H1 (cell line): Measurements from ENCODE around the gene CBLB. TPM values are rescaled to one million over a fixed set of nuclear protein-coding genes. Genes with fewer than 3 reads are reported as not detected.

Experiments
- CTCF ChIA-PET: fragments of 300-600 bp; sonication (Branson Sonifier 250); formaldehyde crosslinking; loops from one replicate; lab custom pipeline; 2021; ENCODE audit not compliant: partially characterized antibody; lab: Charles Lee
- POLR2A ChIA-PET: fragments of 300-600 bp; sonication (Branson Sonifier 250); formaldehyde crosslinking; loops from one replicate; lab custom pipeline; 2021; ENCODE audit warnings: inconsistent platforms; ENCODE audit not compliant: partially characterized antibody; lab: Charles Lee
- DNase-seq, 2 experiments: peaks; one replicate each; pipeline versions ENCODE4 v3.0.0 to v3.0.0-alpha.2; 2010 to 2022; ENCODE audit warnings: low spot score in 2 of 2, low read depth in 1 of 2, mixed read lengths in 1 of 2
- FAIRE-seq: peaks from 2 replicates; lab custom pipeline; 2011; peaks lifted over from hg19 to GRCh38; lab: Jason Lieb, UNC
- H2AFZ ChIP-seq: 2 replicates; pipeline ENCODE4 v1.8.1; 2012; ENCODE audit warnings: low read length, inconsistent platforms
- H2AK5ac ChIP-seq: 2 replicates; pipeline ENCODE4 v1.6.1; 2013; ENCODE audit warnings: low read depth, low read length
- H2BK120ac ChIP-seq: replicated peaks from 2 replicates; pipeline ENCODE3; 2013; ENCODE audit warnings: low read depth, low read length, inconsistent platforms
- H2BK12ac ChIP-seq: 2 replicates; pipeline ENCODE4 v1.6.1; 2013; ENCODE audit warnings: low read depth, low read length
- H2BK15ac ChIP-seq: 2 replicates; pipeline ENCODE4 v1.6.1; 2013; ENCODE audit warnings: low read length
- H2BK20ac ChIP-seq: 2 replicates; pipeline ENCODE4 v1.6.1; 2013; ENCODE audit warnings: low read length
- H2BK5ac ChIP-seq: 2 replicates; pipeline ENCODE4 v1.6.1; 2013; ENCODE audit warnings: low read depth, low read length
- H3K14ac ChIP-seq: 2 replicates; pipeline ENCODE4 v1.6.1; 2013; ENCODE audit warnings: inconsistent platforms; ENCODE audit not compliant: insufficient read length
- H3K18ac ChIP-seq: 2 replicates; pipeline ENCODE4 v1.6.1; 2013; ENCODE audit warnings: low read length; ENCODE audit errors: extremely low read depth
- H3K23ac ChIP-seq: 2 replicates; pipeline ENCODE4 v1.6.1; 2013; ENCODE audit warnings: inconsistent platforms; ENCODE audit not compliant: insufficient read length
- H3K23me2 ChIP-seq: 2 replicates; pipeline ENCODE4 v1.6.1; 2013; ENCODE audit warnings: low read depth, low read length
- H3K27ac ChIP-seq: 2 replicates; pipeline ENCODE4 v1.6.1; 2011; ENCODE audit warnings: low read depth, low read length, inconsistent platforms
- H3K27me3 ChIP-seq, 4 experiments: replicated peaks in 1 of 4; 1 replicate in 1 of 4; 2 replicates in 3 of 4; pipeline versions ENCODE4 v1.6.1 to v1.8.1; 2011 to 2013; ENCODE audit warnings: low read length in 3 of 4, mild to moderate bottlenecking in 3 of 4, inconsistent platforms in 2 of 4, mixed read lengths in 2 of 4, moderate library complexity in 1 of 4; ENCODE audit not compliant: control insufficient read depth in 3 of 4, insufficient read depth in 3 of 4; ENCODE audit errors: extremely low read depth in 1 of 4
- H3K36me3 ChIP-seq, 4 experiments: 2 replicates each; pipeline versions ENCODE4 v1.6.1 to v1.8.1; 2011 to 2013; ENCODE audit warnings: mild to moderate bottlenecking in 4 of 4, low read length in 3 of 4, moderate library complexity in 2 of 4, control low read depth in 1 of 4, inconsistent platforms in 1 of 4; ENCODE audit not compliant: insufficient read depth in 4 of 4, control insufficient read depth in 2 of 4
- H3K4ac ChIP-seq: replicated peaks from 2 replicates; pipeline ENCODE3; 2013; ENCODE audit warnings: low read length, low read depth, mixed read lengths, inconsistent platforms; ENCODE audit not compliant: insufficient read length
- H3K4me1 ChIP-seq, 4 experiments: replicated peaks in 1 of 4; 1 replicate in 1 of 4; 2 replicates in 3 of 4; pipeline versions ENCODE4 v1.6.1 to v1.8.1; 2011 to 2013; ENCODE audit warnings: low read length in 3 of 4, inconsistent platforms in 2 of 4, mixed read lengths in 1 of 4; ENCODE audit not compliant: insufficient read depth in 4 of 4, control insufficient read depth in 3 of 4
- H3K4me2 ChIP-seq, 2 experiments: 2 replicates each; pipeline versions ENCODE4 v1.6.1 to v1.8.1; 2011 to 2013; ENCODE audit warnings: low read depth in 2 of 2, low read length in 2 of 2, control low read depth in 1 of 2, inconsistent platforms in 1 of 2, mild to moderate bottlenecking in 1 of 2; ENCODE audit not compliant: insufficient read depth in 1 of 2
- H3K4me3 ChIP-seq, 4 experiments: fragments of 200-600, 300-600 bp in 1 of 4; sonication (generic), shearing (Covaris generic), sonication (Bioruptor Twin) in 1 of 4; 2 replicates each; pipeline versions ENCODE4 v1.5.1 to v1.8.1; 2011 to 2016; ENCODE audit warnings: low read length in 4 of 4, low read depth in 3 of 4, control low read depth in 2 of 4, inconsistent platforms in 2 of 4, mild to moderate bottlenecking in 2 of 4, mixed read lengths in 1 of 4, moderate library complexity in 1 of 4; ENCODE audit not compliant: insufficient read depth in 2 of 4; ENCODE audit errors: extremely low read depth in 1 of 4
- H3K56ac ChIP-seq: replicated peaks from 2 replicates; pipeline ENCODE3; 2013; ENCODE audit warnings: low read depth, mild to moderate bottlenecking, mixed read lengths, low read length, inconsistent platforms; ENCODE audit not compliant: insufficient read length
- H3K79me1 ChIP-seq: 2 replicates; pipeline ENCODE4 v1.6.1; 2013; ENCODE audit warnings: low read depth, low read length, control low read depth
- H3K79me2 ChIP-seq, 2 experiments: 2 replicates each; pipeline versions ENCODE4 v1.6.1 to v1.8.1; 2012 to 2013; ENCODE audit warnings: low read length in 2 of 2, mild to moderate bottlenecking in 2 of 2, inconsistent platforms in 1 of 2; ENCODE audit not compliant: insufficient read depth in 2 of 2, control insufficient read depth in 1 of 2
- H3K9ac ChIP-seq, 4 experiments: replicated peaks in 1 of 4; 1 replicate in 1 of 4; 2 replicates in 3 of 4; pipeline versions ENCODE4 v1.6.1 to v1.8.1; 2011 to 2013; ENCODE audit warnings: low read depth in 3 of 4, low read length in 3 of 4, control low read depth in 2 of 4, mild to moderate bottlenecking in 2 of 4, moderate library complexity in 2 of 4, inconsistent platforms in 1 of 4; ENCODE audit errors: extremely low read depth in 1 of 4
- H3K9me3 ChIP-seq, 2 experiments: 2 replicates each; pipeline versions ENCODE4 v1.6.1 to v1.8.1; 2012 to 2013; ENCODE audit warnings: mild to moderate bottlenecking in 2 of 2, moderate library complexity in 2 of 2, control low read depth in 1 of 2, inconsistent platforms in 1 of 2, low read depth in 1 of 2, low read length in 1 of 2, mixed read lengths in 1 of 2; ENCODE audit not compliant: insufficient read depth in 2 of 2
- H4K20me1 ChIP-seq, 2 experiments: replicated peaks in 1 of 2; 2 replicates each; pipeline versions ENCODE3 to v1.8.1; 2011 to 2013; ENCODE audit warnings: inconsistent platforms in 2 of 2, low read length in 2 of 2, mild to moderate bottlenecking in 1 of 2; ENCODE audit not compliant: insufficient read depth in 2 of 2, control insufficient read depth in 1 of 2
- H4K5ac ChIP-seq: 2 replicates; pipeline ENCODE4 v1.6.1; 2013; ENCODE audit warnings: low read length, low read depth, mixed read lengths, inconsistent platforms; ENCODE audit not compliant: insufficient read length
- H4K8ac ChIP-seq: 2 replicates; pipeline ENCODE4 v1.8.0; 2013; ENCODE audit warnings: mild to moderate bottlenecking, moderate library complexity, low read length, inconsistent platforms; ENCODE audit not compliant: insufficient read depth; ENCODE audit errors: extremely low read depth
- H4K91ac ChIP-seq: replicated peaks from 2 replicates; pipeline ENCODE3; 2013; ENCODE audit warnings: low read length, mixed read lengths, inconsistent platforms; ENCODE audit not compliant: insufficient read length
- BCL11A ChIP-seq, 2 experiments: IDR thresholded peaks; one replicate each; pipeline ENCODE4 v1.6.1; 2011; ENCODE audit warnings: low read depth in 2 of 2, low read length in 2 of 2, mild to moderate bottlenecking in 2 of 2
- CHD2 ChIP-seq: IDR thresholded peaks from 2 replicates; pipeline ENCODE4 v1.6.1; 2012; ENCODE audit warnings: low read length, improper control_type of control experiment
- EZH2 ChIP-seq: fragments of 200-600 bp; sonication (generic); IDR thresholded peaks from 2 replicates; pipeline ENCODE4 v1.7.1; 2012; ENCODE audit warnings: low read depth, mild to moderate bottlenecking, moderate library complexity, low read length, inconsistent platforms; ENCODE audit not compliant: severe bottlenecking
- GABPA ChIP-seq: IDR thresholded peaks from 2 replicates; pipeline ENCODE4 v1.6.1; 2011; ENCODE audit warnings: mild to moderate bottlenecking, low read length, moderate library complexity, borderline replicate concordance; ENCODE audit not compliant: insufficient read depth
- GTF2F1 ChIP-seq: IDR thresholded peaks from 2 replicates; pipeline ENCODE4 v1.6.1; 2012; ENCODE audit warnings: low read depth, low read length, improper control_type of control experiment, borderline replicate concordance
- HDAC2 ChIP-seq, 2 experiments: fragments of 300-600 bp in 1 of 2; sonication (generic) in 1 of 2; IDR thresholded peaks; 2 replicates each; pipeline ENCODE4 v1.6.1; 2011 to 2012; ENCODE audit warnings: low read depth in 2 of 2, low read length in 2 of 2, mild to moderate bottlenecking in 2 of 2, moderate library complexity in 2 of 2, borderline replicate concordance in 1 of 2, inconsistent platforms in 1 of 2
- HDAC6 ChIP-seq: IDR thresholded peaks from one replicate; pipeline ENCODE4 v1.7.1; 2012; ENCODE audit warnings: low read depth, mild to moderate bottlenecking, inconsistent platforms, low read length, moderate library complexity
- JUND ChIP-seq: IDR thresholded peaks from 2 replicates; pipeline ENCODE4 v1.6.1; 2011; ENCODE audit warnings: mild to moderate bottlenecking, improper control_type of control experiment, low read length
- POU5F1 ChIP-seq: IDR thresholded peaks from 2 replicates; pipeline ENCODE4 v1.6.1; 2011; ENCODE audit warnings: low read depth, mild to moderate bottlenecking, low read length, moderate library complexity
- SP4 ChIP-seq: IDR thresholded peaks from 2 replicates; pipeline ENCODE4 v1.6.1; 2012; ENCODE audit warnings: low read length, inconsistent platforms
- SRF ChIP-seq: IDR thresholded peaks from 2 replicates; pipeline ENCODE4 v1.6.1; 2011; ENCODE audit warnings: mild to moderate bottlenecking, low read depth, low read length, moderate library complexity
- TEAD4 ChIP-seq: IDR thresholded peaks from 2 replicates; pipeline ENCODE4 v1.6.1; 2012; ENCODE audit warnings: low read depth, low read length, inconsistent platforms, mixed read lengths
- WGBS, 2 experiments: shearing (Covaris generic) in 1 of 2; methylation state at CpG; one replicate each; pipeline versions ENCODE4 v1.1.6 to v1.1.7; 2013 to 2015; ENCODE audit warnings: low lambda C conversion rate in 2 of 2, mixed read lengths in 2 of 2, inconsistent platforms in 1 of 2, low coverage in 1 of 2, missing lambda C conversion rate in 1 of 2; ENCODE audit not compliant: insufficient replicate concordance in 2 of 2, insufficient coverage in 1 of 2, insufficient read length in 1 of 2; ENCODE audit errors: extremely low coverage in 1 of 2, missing lambda C conversion rate in 1 of 2; 5-methylcytosine and 5-hydroxymethylcytosine counted together
- polyA plus RNA-seq, 7 experiments: library from polyadenylated mRNA; depleted of rRNA in 3 of 7; stranded (reverse) in 5 of 7; unstranded in 2 of 7; fragments of >200 nt in 5 of 7; fragments of 200-250 nt in 2 of 7; gene quantifications; 1 replicate in 5 of 7; 2 replicates in 1 of 7; 4 replicates in 1 of 7; pipeline versions ENCODE4 v1.2.1 to v1.2.3, GENCODE V29; 2011 to 2013; ENCODE audit warnings: missing spikeins in 2 of 7, mixed read lengths in 2 of 7
- total RNA-seq: library from RNA; stranded (reverse); fragmentation: NEBNext Ultra II Directional; extraction: Animal tissue kit (Norgen Biotek cat#: 25700); gene quantifications from 2 replicates; pipeline ENCODE4 v1.2.1, GENCODE V29; 2021

Gene CBLB
- total and polyA plus RNA-seq, 2 of the 8 experiments (the other 6 are each of a cell fraction or from before 2014, with no cell fraction given): 14.5 to 26.0 TPM

GRCh38 chr3:105626739-105627138, 242.1 kb downstream of the CBLB start:
- no peak overlapping the region for H2AK5ac ChIP-seq
- no peaks in the 10 kb centered on the region for H3K9me3 ChIP-seq
- no peak overlapping the region for H3K4me3 ChIP-seq
- no peak overlapping the region for H4K8ac ChIP-seq
- no peak overlapping the region for H2BK15ac ChIP-seq
- no peaks in the 10 kb centered on the region for H3K79me1 ChIP-seq
- H4K91ac ChIP-seq: no peak overlapping the region
- no peak overlapping the region for H3K56ac ChIP-seq
- no peak overlapping the region for H3K4ac ChIP-seq
- H3K36me3 ChIP-seq: no peaks in the 10 kb centered on the region
- DNase-seq (no peak), FAIRE-seq (no peak)
- no peak overlapping the region for H4K5ac ChIP-seq
- H3K4me1 ChIP-seq: no peaks in the 10 kb centered on the region
- CTCF ChIA-PET: interaction anchor here (0.6 to 1.0 kb wide), 2 partner anchors 12 to 670 kb away, joined by 4 read pairs; no protein-coding TSS in a partner anchor
- no peak overlapping the region for H3K9ac ChIP-seq
- H2BK5ac ChIP-seq: no peak overlapping the region
- WGBS, 2 experiments: 94% methylated on average over 5 of the region's 5 CpGs; no CpG with 5 or more reads in 1 of the 2 experiments
- no peak overlapping the region for H3K27ac ChIP-seq
- H3K14ac ChIP-seq: no peak overlapping the region
- no peak overlapping the region for H3K23ac ChIP-seq
- H3K27me3 ChIP-seq: no peaks in the 10 kb centered on the region
- POLR2A ChIA-PET: no interaction called here
- H2BK20ac ChIP-seq: no peak overlapping the region
- no peaks in the 10 kb centered on the region for H4K20me1 ChIP-seq
- no peak overlapping the region for H2BK12ac ChIP-seq
- H2AFZ ChIP-seq: no peak overlapping the region
- no peaks in the 10 kb centered on the region; the same call in 1 of the 2 replicates for H3K23me2 ChIP-seq
- no peak overlapping the region for H3K4me2 ChIP-seq
- no peak overlapping the region for H2BK120ac ChIP-seq
- no peak overlapping the region for H3K18ac ChIP-seq
- no peaks in the 10 kb centered on the region for H3K79me2 ChIP-seq
- TF ChIP-seq SRF (no peak), GTF2F1 (no peak), JUND (no peak), CHD2 (no peak), GABPA (no peak), BCL11A (IDR thresholded peaks at IDR 0.05; ENCODE audit: low read depth in 2 of 2, low read length in 2 of 2) (no peak), HDAC6 (no peak), EZH2 (no peak), SP4 (no peak), POU5F1 (no peak), HDAC2 (IDR thresholded peaks at IDR 0.05; ENCODE audit: borderline replicate concordance in 1 of 2, low read depth in 2 of 2, low read length in 2 of 2) (no peak), TEAD4 (no peak)
